GM18517 (cell line): ENCODE results near the gene TMEM171.

ENCODE experiments used
- ATAC-seq: cut with Tn5 transposase; IDR thresholded peaks from one replicate; pipeline ENCODE4 v1.9.1; 2021; ENCODE audit warnings: mild to moderate bottlenecking, moderate library complexity; ENCODE audit not compliant: unreplicated experiment

The TMEM171 gene

GRCh38 chr5:73151766-73152410 lies 31.5 kb downstream of the TMEM171 start:
- ATAC-seq, result no peak

DNA sequence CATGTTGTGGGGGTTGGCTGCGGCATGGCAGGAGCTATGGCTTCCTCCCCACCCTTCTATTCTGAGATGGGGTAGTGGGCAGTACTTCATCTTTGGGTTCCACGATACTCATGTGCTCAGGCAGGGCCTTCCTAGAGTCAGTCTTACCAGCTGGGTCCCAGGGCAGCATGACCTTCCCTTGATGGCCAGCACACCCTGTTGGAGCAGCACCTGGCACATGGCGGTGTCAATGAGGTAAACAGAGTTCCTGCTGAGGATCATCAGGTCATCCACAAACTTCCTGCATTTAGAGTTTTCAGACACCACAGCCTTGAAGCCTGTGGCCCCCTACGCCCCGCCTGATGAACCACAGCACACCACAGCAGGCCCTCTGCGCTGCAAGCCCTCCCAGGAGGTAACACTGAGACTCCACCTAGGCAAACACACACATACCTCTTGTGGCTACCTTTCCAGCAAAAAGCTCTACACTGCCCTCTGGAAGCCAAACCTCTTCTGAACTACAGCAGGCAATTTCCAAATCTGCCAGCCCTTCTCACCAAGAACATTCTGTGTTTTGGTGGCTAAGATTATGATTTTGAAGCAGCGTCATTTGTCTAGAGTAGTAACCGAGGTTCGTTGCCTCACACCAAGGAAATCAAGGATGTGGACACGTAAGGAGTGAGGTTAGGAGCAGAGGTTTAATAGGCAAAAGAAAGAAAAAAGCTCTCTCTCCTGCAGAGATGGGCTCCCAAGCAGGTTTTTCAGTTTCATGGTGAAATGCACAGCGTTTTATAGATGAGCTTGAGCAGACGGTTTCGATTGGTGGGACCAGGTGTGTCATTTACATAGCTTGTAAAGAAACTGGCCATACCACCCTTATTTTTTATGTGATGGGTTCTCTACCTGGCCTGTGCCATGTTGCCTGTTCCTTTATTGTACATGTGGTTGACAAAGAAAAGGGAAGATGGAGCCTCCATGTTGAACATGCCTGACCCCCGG lies 32.3 kb downstream of the TMEM171 start:
- no peak for ATAC-seq

GRCh38 chr5:73153513-73153912 lies 33.1 kb downstream of the TMEM171 start:
- ATAC-seq, result no peak

- ATAC-seq, result no peak
These were observed 34.0 kb downstream of the TMEM171 start for GRCh38 chr5:73154208-73155006.

DNA sequence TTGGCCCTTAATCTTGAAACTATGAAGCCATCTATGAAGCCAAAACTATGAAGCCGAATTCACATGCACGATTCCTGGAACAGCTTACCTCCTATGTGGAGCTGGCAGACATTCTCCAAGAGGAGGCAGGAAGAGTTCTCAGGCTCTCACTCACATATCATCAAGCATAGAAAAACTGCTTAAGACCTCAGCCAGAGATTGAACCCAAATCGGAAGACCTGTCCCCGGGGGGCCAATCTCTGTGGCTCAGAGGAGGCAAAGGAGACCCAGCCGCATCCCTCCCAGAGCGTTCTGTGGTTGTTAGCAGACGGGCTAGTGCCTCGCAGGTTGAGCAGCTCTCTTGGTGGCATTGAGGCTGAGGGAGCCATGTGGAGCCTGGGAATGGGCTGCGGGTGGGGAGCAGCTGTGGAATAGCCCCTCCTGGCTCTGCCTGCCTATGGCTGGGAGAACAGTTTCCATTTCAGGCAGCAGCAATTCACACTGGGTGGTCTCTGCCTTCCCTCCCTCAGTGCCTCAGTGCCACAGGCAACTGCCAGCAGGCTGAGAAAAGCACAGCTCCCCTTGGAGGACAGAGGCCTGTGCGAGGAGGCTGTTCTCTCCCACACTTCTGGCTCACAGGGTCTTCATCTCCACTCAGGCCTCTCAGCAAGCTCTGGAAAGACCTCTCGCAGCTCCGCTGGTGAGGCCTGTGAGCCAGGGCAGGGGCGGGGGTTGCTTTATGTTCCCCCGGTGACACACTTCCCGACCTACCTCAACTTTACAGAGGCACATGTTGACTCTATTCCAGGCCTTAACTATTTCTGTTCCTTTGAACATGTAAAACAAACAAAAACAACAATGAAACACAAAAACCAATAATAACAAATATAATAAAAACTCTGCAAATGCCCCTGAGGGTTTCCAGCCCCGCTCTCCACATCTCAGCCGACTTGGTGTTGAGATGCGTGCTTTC lies 35.2 kb downstream of the TMEM171 start:
- no peak for ATAC-seq

GRCh38 chr5:73157414-73158303 lies 37.3 kb downstream of the TMEM171 start:
- no peak for ATAC-seq

GRCh38 chr5:73158313-73158712 lies 37.9 kb downstream of the TMEM171 start:
- no peak for ATAC-seq

GRCh38 chr5:73160239-73160671 lies 39.9 kb downstream of the TMEM171 start:
- ATAC-seq, result peak; percentile 83

DNA sequence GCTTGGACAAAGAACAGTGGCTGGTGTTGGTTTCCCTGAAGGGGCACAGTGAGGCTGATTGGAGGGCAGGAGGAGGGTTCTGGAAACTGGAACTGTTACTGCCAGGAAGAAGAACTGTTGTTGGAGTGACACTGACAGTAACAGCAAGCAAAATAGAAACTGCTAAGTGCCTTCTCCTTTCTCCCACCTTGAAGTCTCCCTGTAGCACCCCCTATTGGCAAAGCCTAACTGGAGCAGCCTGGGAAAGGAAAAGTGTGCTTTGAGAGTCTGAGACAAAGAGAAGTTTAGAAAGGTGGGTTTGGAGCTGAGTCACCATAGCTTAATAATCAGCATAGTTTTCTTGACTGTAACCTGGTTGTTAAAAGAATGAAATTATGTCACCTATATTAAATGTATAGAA lies 50.1 kb downstream of the TMEM171 start:
- ATAC-seq, result no peak

- no peak for ATAC-seq
These were observed 51.1 kb downstream of the TMEM171 start for GRCh38 chr5:73171495-73171894.

DNA sequence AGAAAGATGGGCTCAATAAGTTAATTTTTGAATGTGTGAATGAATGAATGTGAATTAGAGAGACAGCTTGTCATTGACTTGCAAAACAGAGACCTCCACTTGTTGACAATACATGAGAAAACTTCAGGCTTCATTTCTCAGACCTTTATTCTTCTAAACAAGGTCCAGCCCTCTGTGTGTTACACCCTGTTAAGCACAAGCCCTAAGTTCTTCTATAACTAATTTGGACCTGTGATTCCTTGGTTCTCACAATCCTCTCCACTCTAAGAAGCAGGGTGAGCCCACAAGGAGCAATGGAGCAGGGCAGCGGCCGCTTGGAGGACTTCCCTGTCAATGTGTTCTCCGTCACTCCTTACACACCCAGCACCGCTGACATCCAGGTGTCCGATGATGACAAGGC lies 52.6 kb downstream of the TMEM171 start, which contains the start of gene TMEM174:
Gene TMEM174 (plus strand): TSS at position 243 of the 400 bp plus-strand sequence. CDS start 51 bp downstream, at position 294.
- ATAC-seq, result no peak

DNA sequence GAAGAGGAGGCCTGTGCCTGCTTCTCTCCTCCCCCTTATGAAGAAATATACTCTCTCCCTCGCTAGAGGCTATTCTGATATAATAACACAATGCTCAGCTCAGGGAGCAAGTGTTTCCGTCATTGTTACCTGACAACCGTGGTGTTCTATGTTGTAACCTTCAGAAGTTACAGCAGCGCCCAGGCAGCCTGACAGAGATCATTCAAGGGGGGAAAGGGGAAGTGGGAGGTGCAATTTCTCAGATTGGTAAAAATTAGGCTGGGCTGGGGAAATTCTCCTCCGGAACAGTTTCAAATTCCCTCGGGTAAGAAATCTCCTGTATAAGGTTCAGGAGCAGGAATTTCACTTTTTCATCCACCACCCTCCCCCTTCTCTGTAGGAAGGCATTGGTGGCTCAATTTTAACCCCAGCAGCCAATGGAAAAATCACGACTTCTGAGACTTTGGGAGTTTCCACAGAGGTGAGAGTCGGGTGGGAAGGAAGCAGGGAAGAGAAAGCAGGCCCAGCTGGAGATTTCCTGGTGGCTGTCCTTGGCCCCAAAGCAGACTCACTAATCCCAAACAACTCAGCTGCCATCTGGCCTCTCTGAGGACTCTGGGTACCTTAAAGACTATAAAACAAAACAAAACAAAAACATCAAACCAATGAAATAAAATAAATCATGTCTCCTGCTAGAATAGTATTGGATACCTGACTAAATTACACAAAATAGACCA lies 53.9 kb downstream of the TMEM171 start:
- ATAC-seq, result no peak

- no peak for ATAC-seq
These were observed 55.9 kb downstream of the TMEM171 start for GRCh38 chr5:73176250-73176649.

DNA sequence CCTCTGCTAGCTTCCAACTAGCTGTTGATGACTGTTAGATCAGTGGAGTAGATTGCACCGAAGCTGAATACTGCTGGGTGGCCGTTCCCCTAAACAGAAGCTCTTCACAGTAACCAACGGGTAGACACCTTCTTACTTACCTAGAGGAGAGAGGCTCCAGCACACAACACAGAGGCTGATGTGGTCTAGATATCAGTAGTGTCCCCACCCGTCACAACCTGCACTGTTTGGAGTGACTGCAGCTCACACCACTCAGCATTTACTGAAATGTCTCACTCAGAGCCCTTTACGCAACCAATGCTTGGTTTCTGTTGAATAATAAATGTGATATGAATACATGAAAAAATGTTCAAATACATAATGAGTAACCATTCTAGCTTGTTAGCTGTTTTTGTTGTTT lies 57.9 kb downstream of the TMEM171 start:
- ATAC-seq, result no peak

- no peak for ATAC-seq
These were observed 59.4 kb downstream of the TMEM171 start for GRCh38 chr5:73179730-73180129.

DNA sequence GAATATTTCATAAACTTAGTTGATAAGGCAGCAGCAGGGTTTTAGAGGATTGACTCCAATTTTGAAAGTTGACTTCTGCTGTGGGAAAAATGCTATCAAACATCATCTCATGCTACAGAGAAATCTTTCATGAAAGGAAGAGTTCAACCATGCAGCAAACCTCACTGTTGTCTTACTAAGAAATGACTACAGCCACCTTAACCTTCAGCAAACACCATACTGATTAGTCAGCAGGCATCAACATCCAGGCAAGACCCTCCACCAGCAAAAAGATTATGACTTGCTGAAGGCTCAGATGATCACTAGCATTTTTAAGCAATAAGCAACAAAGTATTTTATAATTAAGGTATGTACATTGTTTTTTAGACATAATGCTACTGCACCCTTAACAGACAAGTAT lies 60.2 kb downstream of the TMEM171 start:
- no peak for ATAC-seq
